Measurements from ENCODE around the gene FGF12. TPM values are rescaled to one million over a fixed set of nuclear protein-coding genes. Genes with fewer than 3 reads are reported as not detected.

The FGF12 gene
- polyA plus RNA-seq, 1 of the 3 experiments (the other 2 are of a cell fraction) = 0.30 TPM

DNA sequence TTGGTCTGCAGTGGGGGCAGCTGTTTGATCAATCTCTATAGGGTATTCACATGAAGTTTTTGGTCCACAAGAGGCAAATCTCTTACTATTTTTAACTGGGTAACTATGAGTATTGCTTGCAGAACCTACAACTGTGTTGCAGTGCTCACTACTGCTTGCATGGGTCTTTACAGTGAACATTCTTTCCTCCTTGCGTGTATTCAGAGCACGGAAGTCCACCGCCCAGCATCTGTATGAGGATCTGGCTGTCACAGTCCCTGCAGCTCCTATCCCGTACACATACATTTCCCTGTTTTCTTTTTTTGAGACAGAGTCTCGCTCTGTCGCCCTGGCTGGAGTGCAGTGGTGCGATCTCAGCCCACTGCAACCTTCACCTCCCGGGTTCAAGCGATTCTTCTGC, 449.9 kb downstream of the FGF12 start:
- H3K9me3 ChIP-seq = no peaks in the 10 kb centered on the region
- no peaks in the 10 kb centered on the region for H3K79me2 ChIP-seq (ENCODE audit: insufficient read depth)
- H2AFZ ChIP-seq (ENCODE audit: low read depth) = no peak overlapping the region
- H3K27me3 ChIP-seq (ENCODE audit: insufficient read depth) = no peaks in the 10 kb centered on the region
- no peaks in the 10 kb centered on the region for H3K4me1 ChIP-seq (ENCODE audit: control insufficient read depth in 1 of 2, insufficient read depth in 2 of 2, low read depth in 1 of 2, low read length in 1 of 2)
- H3K9ac ChIP-seq = no peak overlapping the region
- POLR2A ChIA-PET = no interaction called here
- CTCF ChIA-PET = interaction anchor here (0.6 kb wide), 1 partner anchor 16 kb away, joined by 3 read pairs; no protein-coding TSS in a partner anchor
- no peaks in the 10 kb centered on the region for H4K20me1 ChIP-seq (ENCODE audit: insufficient read depth)
- no peak for DNase-seq
- H3F3A ChIP-seq (replicated peaks; ENCODE audit: insufficient read depth) = no peaks in the 10 kb centered on the region
- H3K9me2 ChIP-seq = no peaks in the 10 kb centered on the region
- no peak overlapping the region for H3K27ac ChIP-seq (ENCODE audit: low read depth in 2 of 2, low read length in 1 of 2)
- H3K4me2 ChIP-seq = no peak overlapping the region
- WGBS (ENCODE audit: low lambda C conversion rate) = 25% methylated on average over 9 of the region's 9 CpGs
- no peak overlapping the region for H3K4me3 ChIP-seq (ENCODE audit: low read depth in 2 of 2, low read length in 1 of 2)
- H3K36me3 ChIP-seq (replicated peaks in 1 of 2; ENCODE audit: control insufficient read depth in 1 of 2, insufficient read depth in 2 of 2, low read length in 1 of 2) = no peaks in the 10 kb centered on the region
- no peak for TF ChIP-seq PBX3 (IDR thresholded peaks at IDR 0.05)
- no peak for TF ChIP-seq EP300 (IDR thresholded peaks at IDR 0.05; ENCODE audit: borderline replicate concordance in 1 of 2, low read depth in 1 of 2, low read length in 1 of 2)
- TF ChIP-seq TAF1 (IDR thresholded peaks at IDR 0.05; ENCODE audit: borderline replicate concordance, low read depth, low read length) = no peak
- TF ChIP-seq, protein P1, sequence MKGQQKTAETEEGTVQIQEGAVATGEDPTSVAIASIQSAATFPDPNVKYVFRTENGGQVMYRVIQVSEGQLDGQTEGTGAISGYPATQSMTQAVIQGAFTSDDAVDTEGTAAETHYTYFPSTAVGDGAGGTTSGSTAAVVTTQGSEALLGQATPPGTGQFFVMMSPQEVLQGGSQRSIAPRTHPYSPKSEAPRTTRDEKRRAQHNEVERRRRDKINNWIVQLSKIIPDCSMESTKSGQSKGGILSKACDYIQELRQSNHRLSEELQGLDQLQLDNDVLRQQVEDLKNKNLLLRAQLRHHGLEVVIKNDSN (IDR thresholded peaks at IDR 0.05; ENCODE audit: borderline replicate concordance, low read depth) = no peak
- TF ChIP-seq, protein P2, sequence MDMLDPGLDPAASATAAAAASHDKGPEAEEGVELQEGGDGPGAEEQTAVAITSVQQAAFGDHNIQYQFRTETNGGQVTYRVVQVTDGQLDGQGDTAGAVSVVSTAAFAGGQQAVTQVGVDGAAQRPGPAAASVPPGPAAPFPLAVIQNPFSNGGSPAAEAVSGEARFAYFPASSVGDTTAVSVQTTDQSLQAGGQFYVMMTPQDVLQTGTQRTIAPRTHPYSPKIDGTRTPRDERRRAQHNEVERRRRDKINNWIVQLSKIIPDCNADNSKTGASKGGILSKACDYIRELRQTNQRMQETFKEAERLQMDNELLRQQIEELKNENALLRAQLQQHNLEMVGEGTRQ (IDR thresholded peaks at IDR 0.05; ENCODE audit: borderline replicate concordance, low read depth, low read length) = no peak
- TF ChIP-seq MEF2A (IDR thresholded peaks at IDR 0.05; ENCODE audit: borderline replicate concordance, low read depth) = no peak
- TF ChIP-seq FOXM1 (IDR thresholded peaks at IDR 0.05; ENCODE audit: low read depth) = no peak
- no peak for TF ChIP-seq TCF12 (IDR thresholded peaks at IDR 0.05)
- no peak for TF ChIP-seq JUND (IDR thresholded peaks at IDR 0.05)
- TF ChIP-seq RCOR1 (IDR thresholded peaks at IDR 0.05; ENCODE audit: low read length) = no peak
- no peak for TF ChIP-seq EZH2phosphoT487 (IDR thresholded peaks at IDR 0.05; ENCODE audit: borderline replicate concordance, low read depth)
- TF ChIP-seq RXRA (IDR thresholded peaks at IDR 0.05; ENCODE audit: borderline replicate concordance, low read depth) = no peak
- no peak for TF ChIP-seq CHD2 (IDR thresholded peaks at IDR 0.05; ENCODE audit: low read length, partially characterized antibody)
- TF ChIP-seq FOSL2 (IDR thresholded peaks at IDR 0.05; ENCODE audit: borderline replicate concordance, low read depth) = no peak
- TF ChIP-seq GATA2 (CRISPR knock-in tag; IDR thresholded peaks at IDR 0.05) = no peak
- TF ChIP-seq YY1 (IDR thresholded peaks at IDR 0.05; ENCODE audit: low read depth) = no peak
- no peak for TF ChIP-seq IRF3 (IDR thresholded peaks at IDR 0.05; ENCODE audit: low read depth, low read length)
